ENCODE measurements around the gene NKX1-2. TPM values are rescaled to one million over a fixed set of nuclear protein-coding genes. Genes with fewer than 3 reads are reported as not detected.

Gene NKX1-2
- total RNA-seq, 1 experiment from 2014 or later: 0.36 TPM

- no peaks in the 10 kb centered on the region for H3K79me2 ChIP-seq (ENCODE audit: low read length)
- ATAC-seq: no peak
- H3K9me2 ChIP-seq (replicated peaks; ENCODE audit: low read length): no peaks in the 10 kb centered on the region
- H3K36me3 ChIP-seq (ENCODE audit: low read depth, low read length): no peaks in the 10 kb centered on the region
- no peak overlapping the region for H3K9ac ChIP-seq (ENCODE audit: low read length)
- CTCF ChIA-PET: no interaction called here
- H3K4me2 ChIP-seq (ENCODE audit: low read length): no peak overlapping the region
- H3F3A ChIP-seq (ENCODE audit: low read length, unreplicated experiment): no peaks in the 10 kb centered on the region
- DNase-seq: no peak
- no TSS peak for BruUV-seq (replicated peaks)
- no peak for TF ChIP-seq EZH2 (IDR thresholded peaks at IDR 0.05; ENCODE audit: low read length, unreplicated experiment)
- TF ChIP-seq CTCF (conservative IDR thresholded peaks at IDR 0.05; ENCODE audit: low read depth, low read length): no peak
- TF ChIP-seq EZH2phosphoT487 (IDR thresholded peaks at IDR 0.05; ENCODE audit: borderline replicate concordance, low read length): no peak
- H3K4me3 ChIP-seq (ENCODE audit: low read length): no peak overlapping the region
- peaks cover 10% of the 10 kb centered on the region for H3K4me1 ChIP-seq (ENCODE audit: insufficient read depth, low read length)
- no peaks in the 10 kb centered on the region for H4K20me1 ChIP-seq (ENCODE audit: low read length)
- POLR2A ChIA-PET (ENCODE audit: unreplicated experiment): interaction anchor here (0.6 kb wide), 1 partner anchor 1287 kb away, joined by 9 read pairs; no protein-coding TSS in a partner anchor
- H3K9me3 ChIP-seq (ENCODE audit: low read length): no peaks in the 10 kb centered on the region
- intact Hi-C loops (cut with micrococcal nuclease): no loop called here
- no peak overlapping the region for H3K27ac ChIP-seq (ENCODE audit: low read length)
- no peaks in the 10 kb centered on the region for H3K27me3 ChIP-seq (ENCODE audit: low read length)
- no peak overlapping the region for H2AFZ ChIP-seq (ENCODE audit: low read length)
Observed at GRCh38 chr10:124433461-124433860, 16.4 kb downstream of the NKX1-2 start.

- ChIA-PET POLR2A (ENCODE audit: unreplicated experiment) (no interaction called here), CTCF (no interaction called here)
- no peak overlapping the region for H3K4me2 ChIP-seq (ENCODE audit: low read length)
- no peak overlapping the region for H2AFZ ChIP-seq (ENCODE audit: low read length)
- no peaks in the 10 kb centered on the region for H4K20me1 ChIP-seq (ENCODE audit: low read length)
- H3K9me2 ChIP-seq (replicated peaks; ENCODE audit: low read length): no peaks in the 10 kb centered on the region
- H3K4me3 ChIP-seq (ENCODE audit: low read length): no peak overlapping the region
- no peak for TF ChIP-seq CTCF (conservative IDR thresholded peaks at IDR 0.05; ENCODE audit: low read depth, low read length)
- TF ChIP-seq EZH2 (IDR thresholded peaks at IDR 0.05; ENCODE audit: low read length, unreplicated experiment): no peak
- TF ChIP-seq EZH2phosphoT487 (IDR thresholded peaks at IDR 0.05; ENCODE audit: borderline replicate concordance, low read length): no peak
- no peaks in the 10 kb centered on the region for H3F3A ChIP-seq (ENCODE audit: low read length, unreplicated experiment)
- ATAC-seq (no peak), DNase-seq (no peak)
- H3K27ac ChIP-seq (ENCODE audit: low read length): no peak overlapping the region
- H3K27me3 ChIP-seq (ENCODE audit: low read length): no peaks in the 10 kb centered on the region
- no peaks in the 10 kb centered on the region for H3K36me3 ChIP-seq (ENCODE audit: low read depth, low read length)
- intact Hi-C loops (cut with micrococcal nuclease): no loop called here
- BruUV-seq (replicated peaks): no TSS peak
- no peaks in the 10 kb centered on the region for H3K9me3 ChIP-seq (ENCODE audit: low read length)
- peaks cover 13% of the 10 kb centered on the region for H3K4me1 ChIP-seq (ENCODE audit: insufficient read depth, low read length)
- no peaks in the 10 kb centered on the region for H3K79me2 ChIP-seq (ENCODE audit: low read length)
- no peak overlapping the region for H3K9ac ChIP-seq (ENCODE audit: low read length)
Observed at GRCh38 chr10:124430077-124430476, 19.8 kb downstream of the NKX1-2 start.

- H3K9me3 ChIP-seq (ENCODE audit: low read length): no peaks in the 10 kb centered on the region
- ATAC-seq (no peak), DNase-seq (no peak)
- no peak overlapping the region for H3K4me3 ChIP-seq (ENCODE audit: low read length)
- H3K79me2 ChIP-seq (ENCODE audit: low read length): no peaks in the 10 kb centered on the region
- no TSS peak for BruUV-seq (replicated peaks)
- POLR2A ChIA-PET (ENCODE audit: unreplicated experiment): no interaction called here
- H3K4me2 ChIP-seq (ENCODE audit: low read length): no peak overlapping the region
- H4K20me1 ChIP-seq (ENCODE audit: low read length): no peaks in the 10 kb centered on the region
- H3F3A ChIP-seq (ENCODE audit: low read length, unreplicated experiment): no peaks in the 10 kb centered on the region
- H3K9me2 ChIP-seq (replicated peaks; ENCODE audit: low read length): no peaks in the 10 kb centered on the region
- TF ChIP-seq EZH2 (IDR thresholded peaks at IDR 0.05; ENCODE audit: low read length, unreplicated experiment) (no peak), CTCF (conservative IDR thresholded peaks at IDR 0.05; ENCODE audit: low read depth, low read length) (no peak), EZH2phosphoT487 (IDR thresholded peaks at IDR 0.05; ENCODE audit: borderline replicate concordance, low read length) (no peak)
- H2AFZ ChIP-seq (ENCODE audit: low read length): no peak overlapping the region
- H3K9ac ChIP-seq (ENCODE audit: low read length): no peak overlapping the region
- H3K27ac ChIP-seq (ENCODE audit: low read length): no peak overlapping the region
- intact Hi-C loops (cut with micrococcal nuclease): no loop called here
- peaks cover 8% of the 10 kb centered on the region for H3K4me1 ChIP-seq (ENCODE audit: insufficient read depth, low read length)
- CTCF ChIA-PET: no interaction called here
- H3K36me3 ChIP-seq (ENCODE audit: low read depth, low read length): no peaks in the 10 kb centered on the region
- H3K27me3 ChIP-seq (ENCODE audit: low read length): no peaks in the 10 kb centered on the region
Observed at GRCh38 chr10:124429576-124429975, 20.3 kb downstream of the NKX1-2 start.
